ENCODE data around the gene CDH13.

Gene CDH13

DNA sequence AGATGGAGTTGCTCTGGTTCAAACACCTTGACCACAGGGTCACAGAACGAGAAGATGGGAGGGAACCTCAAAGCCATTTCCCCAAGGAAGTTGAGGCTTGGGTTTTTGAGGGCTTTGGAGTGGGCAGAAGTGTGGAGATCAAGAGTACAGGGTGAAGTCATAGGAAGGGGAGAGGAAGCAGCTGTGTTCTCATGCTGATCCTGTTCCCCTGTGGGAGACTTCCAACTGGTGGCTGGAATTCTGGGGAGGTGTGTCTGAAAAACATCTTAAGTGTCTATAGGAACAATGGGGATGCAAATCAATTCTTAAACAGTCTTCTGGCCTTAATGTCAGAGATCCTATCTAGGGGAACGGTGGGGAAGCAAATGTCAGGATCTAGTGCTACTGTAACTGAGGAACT lies 1142.2 kb downstream of the CDH13 start:
- Histone ChIP-seq H3K4me3 (ENCODE audit: low read length) (peak overlapping the region; percentile 19), H3K4me2 (ENCODE audit: low read length) (peak overlapping the region; percentile 59), H3K4me1 (ENCODE audit: low read length) (peaks cover 34% of the 10 kb centered on the region), H4K20me1 (ENCODE audit: insufficient read depth, low read length) (no peaks in the 10 kb centered on the region), H3K9ac (ENCODE audit: low read length) (peak overlapping the region; percentile 57), H3K27ac (ENCODE audit: low read length) (peak overlapping the region; percentile 91), H3K79me2 (ENCODE audit: low read length) (no peaks in the 10 kb centered on the region), H3K27me3 (ENCODE audit: low read depth, low read length) (no peaks in the 10 kb centered on the region), H3K9me3 (ENCODE audit: insufficient read depth, low read length) (no peaks in the 10 kb centered on the region), H3K36me3 (replicated peaks; ENCODE audit: low read depth, low read length) (no peaks in the 10 kb centered on the region), H2AFZ (ENCODE audit: low read depth, low read length) (peak overlapping the region; percentile 85; the same call in 1 of the 2 replicates)
- TF ChIP-seq CTCF (IDR thresholded peaks at IDR 0.05; ENCODE audit: low read depth, low read length): no peak
- no peak for TF ChIP-seq EZH2phosphoT487 (IDR thresholded peaks at IDR 0.05; ENCODE audit: low read depth)

GRCh38 chr16:83769397-83770008 lies 1142.7 kb downstream of the CDH13 start:
- peak overlapping the region; percentile 57 for H3K9ac ChIP-seq (ENCODE audit: low read length)
- peak overlapping the region; percentile 19 for H3K4me3 ChIP-seq (ENCODE audit: low read length)
- peak overlapping the region; percentile 91 for H3K27ac ChIP-seq (ENCODE audit: low read length)
- peak overlapping the region; percentile 85; the same call in 1 of the 2 replicates for H2AFZ ChIP-seq (ENCODE audit: low read depth, low read length)
- H3K79me2 ChIP-seq (ENCODE audit: low read length): no peaks in the 10 kb centered on the region
- TF ChIP-seq EZH2phosphoT487 (IDR thresholded peaks at IDR 0.05; ENCODE audit: low read depth) (no peak), CTCF (IDR thresholded peaks at IDR 0.05; ENCODE audit: low read depth, low read length) (no peak)
- no peaks in the 10 kb centered on the region for H3K36me3 ChIP-seq (replicated peaks; ENCODE audit: low read depth, low read length)
- H3K9me3 ChIP-seq (ENCODE audit: insufficient read depth, low read length): no peaks in the 10 kb centered on the region
- H4K20me1 ChIP-seq (ENCODE audit: insufficient read depth, low read length): no peaks in the 10 kb centered on the region
- no peaks in the 10 kb centered on the region for H3K27me3 ChIP-seq (ENCODE audit: low read depth, low read length)
- H3K4me1 ChIP-seq (ENCODE audit: low read length): peaks cover 39% of the 10 kb centered on the region
- peak overlapping the region; percentile 59 for H3K4me2 ChIP-seq (ENCODE audit: low read length)

DNA sequence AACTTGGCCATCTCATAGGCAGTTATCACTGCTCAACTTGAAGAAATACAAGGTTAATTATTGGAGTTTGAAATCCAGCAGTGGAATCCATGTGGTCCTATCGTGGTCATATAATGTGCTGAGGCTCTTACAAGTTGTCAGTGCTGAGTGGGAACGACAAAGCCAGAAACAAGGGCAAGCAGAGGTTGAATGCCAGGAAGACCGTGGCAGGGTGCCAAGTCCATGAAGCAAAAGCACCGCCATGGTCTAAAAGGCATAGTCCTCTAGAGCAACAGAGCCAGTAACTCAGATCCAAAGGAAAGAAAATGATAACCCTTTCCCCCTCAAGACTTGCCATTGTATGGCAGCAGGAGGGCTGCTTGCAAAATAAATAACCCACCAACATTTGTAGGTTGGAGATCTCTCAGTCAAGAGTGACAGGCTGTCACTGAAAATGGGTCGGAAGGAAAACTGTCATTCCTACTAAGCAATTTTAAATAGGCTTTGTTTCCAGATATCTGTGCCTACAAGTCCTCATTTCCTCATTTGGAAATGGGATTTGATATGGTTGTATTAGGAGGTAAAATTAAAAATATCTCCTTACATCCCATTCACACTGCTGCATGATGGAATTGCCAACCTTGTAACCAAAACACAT lies 1144.7 kb downstream of the CDH13 start:
- Histone ChIP-seq H3K4me3 (ENCODE audit: low read length) (no peak overlapping the region), H3K36me3 (replicated peaks; ENCODE audit: low read depth, low read length) (no peaks in the 10 kb centered on the region), H3K27me3 (ENCODE audit: low read depth, low read length) (no peaks in the 10 kb centered on the region), H3K79me2 (ENCODE audit: low read length) (no peaks in the 10 kb centered on the region), H3K27ac (ENCODE audit: low read length) (no peak overlapping the region), H3K9me3 (ENCODE audit: insufficient read depth, low read length) (no peaks in the 10 kb centered on the region), H3K4me2 (ENCODE audit: low read length) (no peak overlapping the region), H3K9ac (ENCODE audit: low read length) (no peak overlapping the region), H3K4me1 (ENCODE audit: low read length) (peaks cover 42% of the 10 kb centered on the region), H2AFZ (ENCODE audit: low read depth, low read length) (no peak overlapping the region), H4K20me1 (ENCODE audit: insufficient read depth, low read length) (no peaks in the 10 kb centered on the region)
- TF ChIP-seq CTCF (IDR thresholded peaks at IDR 0.05; ENCODE audit: low read depth, low read length) (no peak), EZH2phosphoT487 (IDR thresholded peaks at IDR 0.05; ENCODE audit: low read depth) (no peak)

DNA sequence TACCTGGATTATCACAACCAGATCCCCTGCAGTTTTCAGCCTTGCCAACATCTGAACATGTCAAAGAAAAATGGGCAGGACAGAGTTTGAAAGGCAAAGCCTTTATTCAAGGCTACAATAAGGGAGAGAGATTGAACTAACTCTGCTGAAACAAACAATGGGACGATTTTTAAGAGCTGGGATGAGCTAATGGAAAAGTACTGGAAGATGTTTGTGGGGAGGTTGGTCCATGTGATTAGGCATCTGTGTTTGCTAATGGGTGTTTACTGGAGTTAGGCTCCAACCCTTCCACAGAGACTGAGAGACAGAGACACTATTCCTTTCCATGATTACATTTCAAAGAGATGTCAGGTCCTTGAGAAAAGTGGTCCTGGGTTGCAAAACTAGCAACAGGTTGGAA lies 1146.0 kb downstream of the CDH13 start:
- Histone ChIP-seq H3K27me3 (ENCODE audit: low read depth, low read length) (no peaks in the 10 kb centered on the region), H3K79me2 (ENCODE audit: low read length) (no peaks in the 10 kb centered on the region), H3K4me2 (ENCODE audit: low read length) (no peak overlapping the region), H3K27ac (ENCODE audit: low read length) (no peak overlapping the region), H3K4me3 (ENCODE audit: low read length) (no peak overlapping the region), H3K9ac (ENCODE audit: low read length) (no peak overlapping the region), H3K9me3 (ENCODE audit: insufficient read depth, low read length) (no peaks in the 10 kb centered on the region), H3K36me3 (replicated peaks; ENCODE audit: low read depth, low read length) (no peaks in the 10 kb centered on the region), H2AFZ (ENCODE audit: low read depth, low read length) (no peak overlapping the region), H4K20me1 (ENCODE audit: insufficient read depth, low read length) (no peaks in the 10 kb centered on the region), H3K4me1 (ENCODE audit: low read length) (peaks cover 42% of the 10 kb centered on the region)
- TF ChIP-seq EZH2phosphoT487 (IDR thresholded peaks at IDR 0.05; ENCODE audit: low read depth): no peak
- no peak for TF ChIP-seq CTCF (IDR thresholded peaks at IDR 0.05; ENCODE audit: low read depth, low read length)

Measured in OCI-LY3 (cell line).